Activated CD4-positive, alpha-beta T cell treated with anti-CD3 and anti-CD28 coated beads for 36 hours (primary cell): ENCODE measurements around the gene CD3G. TPM values are rescaled to one million over a fixed set of nuclear protein-coding genes. Genes with fewer than 3 reads are reported as not detected.
A peak's percentile ranks its signal among the peaks of the same experiment; 100 is the strongest.

Experiments used
- ATAC-seq: fragments of 200-7000 bp; cut with Tn5 transposase; one replicate; pipeline ENCODE4 v1.10.0; 2021; ENCODE audit warnings: mild to moderate bottlenecking, moderate library complexity
- CTCF ChIA-PET: fragments of 350-600 bp; sonication (Branson Sonifier 250); formaldehyde crosslinking; loops from one replicate; lab custom pipeline; 2021; ENCODE audit warnings: antibody characterized with exemption; lab: Charles Lee
- POLR2A ChIA-PET: fragments of 350-600 bp; sonication (Branson Sonifier 250); formaldehyde crosslinking; loops from one replicate; lab custom pipeline; 2021; ENCODE audit warnings: antibody characterized with exemption, inconsistent platforms; lab: Charles Lee
- DNase-seq: peaks from one replicate; pipeline ENCODE4 v3.0.0-alpha.2; 2020
- H3K27ac Mint-ChIP-seq: one replicate; pipeline ENCODE4 v1.8.0; 2021; ENCODE audit warnings: mixed read lengths
- H3K27me3 Mint-ChIP-seq: one replicate; pipeline ENCODE4 v1.8.0; 2021; ENCODE audit warnings: mixed read lengths
- H3K36me3 Mint-ChIP-seq: one replicate; pipeline ENCODE4 v1.8.0; 2021; ENCODE audit warnings: low read depth, mixed read lengths
- H3K4me1 Mint-ChIP-seq: one replicate; pipeline ENCODE4 v1.8.0; 2021; ENCODE audit warnings: mixed read lengths
- H3K4me3 Mint-ChIP-seq: one replicate; pipeline ENCODE4 v1.8.0; 2021; ENCODE audit warnings: mild to moderate bottlenecking, moderate library complexity, mixed read lengths
- H3K9me3 Mint-ChIP-seq: one replicate; pipeline ENCODE4 v1.8.0; 2021; ENCODE audit warnings: low read depth, mixed read lengths
- intact Hi-C, 2 experiments: fragments of 100-400 bp; cut with DNase I in 1 of 2; cut with micrococcal nuclease in 1 of 2; formaldehyde crosslinking; loops; one replicate each; pipeline versions ENCODE4 v1.14.2 to v1.15.1; 2022 to 2024; cut with DNase I, micrococcal nuclease
- total RNA-seq, 2 experiments: library from RNA; stranded (reverse); gene quantifications; one replicate each; pipeline ENCODE4 v1.2.3, GENCODE V29; 2021

CD3G gene
- total RNA-seq, 2 experiments from 2014 or later, result 141 to 146 TPM

GRCh38 chr11:118310271-118310670 is 33.9 kb upstream of the CD3G start:
- ChIA-PET POLR2A (interaction anchor here (0.6 kb wide), 1 partner anchor 89 kb away, joined by 3 read pairs; no protein-coding TSS in a partner anchor), CTCF (interaction anchor here (1.5 to 2.0 kb wide), 3 partner anchors 26 to 112 kb away, joined by 4 to 11 read pairs (median 7); no protein-coding TSS in a partner anchor)
- no peaks in the 10 kb centered on the region for H3K27me3 Mint-ChIP-seq
- ATAC-seq, result no peak
- DNase-seq, result no peak
- peaks cover 82% of the 10 kb centered on the region for H3K4me1 Mint-ChIP-seq
- H3K4me3 Mint-ChIP-seq, result peak overlapping the region; percentile 26
- peak overlapping the region; percentile 79 for H3K27ac Mint-ChIP-seq
- peaks cover 3% of the 10 kb centered on the region for H3K9me3 Mint-ChIP-seq
- intact Hi-C loops, result no loop called here
- peaks cover 83% of the 10 kb centered on the region for H3K36me3 Mint-ChIP-seq

GRCh38 chr11:118310781-118311485 is 33.2 kb upstream of the CD3G start:
- peaks cover 87% of the 10 kb centered on the region for H3K4me1 Mint-ChIP-seq
- H3K27me3 Mint-ChIP-seq, result no peaks in the 10 kb centered on the region
- H3K9me3 Mint-ChIP-seq, result peaks cover 3% of the 10 kb centered on the region
- ATAC-seq, result no peak
- no peak overlapping the region for H3K4me3 Mint-ChIP-seq
- intact Hi-C loops, result no loop called here
- H3K36me3 Mint-ChIP-seq, result peaks cover 83% of the 10 kb centered on the region
- CTCF ChIA-PET, result interaction anchor here (0.6 to 2.0 kb wide), 11 partner anchors 12 to 112 kb away, joined by 3 to 12 read pairs (median 5); partner anchors contain the start of gene JAML
- POLR2A ChIA-PET, result interaction anchor here (0.6 kb wide), 2 partner anchors 89 to 111 kb away, joined by 3 to 6 read pairs; no protein-coding TSS in a partner anchor
- no peak for DNase-seq
- H3K27ac Mint-ChIP-seq, result peak overlapping the region; percentile 62

- Mint-ChIP-seq H3K4me1 (peaks cover 91% of the 10 kb centered on the region), H3K27me3 (no peaks in the 10 kb centered on the region), H3K36me3 (peaks cover 79% of the 10 kb centered on the region), H3K27ac (peak overlapping the region; percentile 74), H3K4me3 (no peak overlapping the region), H3K9me3 (peaks cover 3% of the 10 kb centered on the region)
- no peak for ATAC-seq
- CTCF ChIA-PET, result interaction anchor here (0.7 to 2.0 kb wide), 12 partner anchors 8 to 113 kb away, joined by 3 to 12 read pairs (median 4); partner anchors contain the start of genes CD3D and JAML
- no peak for DNase-seq
- intact Hi-C loops, result no loop called here
- POLR2A ChIA-PET, result interaction anchor here (0.6 kb wide), 1 partner anchor 112 kb away, joined by 6 read pairs; no protein-coding TSS in a partner anchor
Measured at GRCh38 chr11:118311518-118311917, 32.6 kb upstream of the CD3G start.

- intact Hi-C loops, result no loop called here
- peaks cover 91% of the 10 kb centered on the region for H3K4me1 Mint-ChIP-seq
- ChIA-PET POLR2A (no interaction called here), CTCF (interaction anchor here (0.7 to 2.0 kb wide), 9 partner anchors 9 to 114 kb away, joined by 3 to 12 read pairs (median 5); partner anchors contain the start of gene CD3D)
- peaks cover 3% of the 10 kb centered on the region for H3K9me3 Mint-ChIP-seq
- peak overlapping the region; percentile 74 for H3K27ac Mint-ChIP-seq
- peaks cover 77% of the 10 kb centered on the region for H3K36me3 Mint-ChIP-seq
- H3K4me3 Mint-ChIP-seq, result no peak overlapping the region
- DNase-seq, result no peak
- H3K27me3 Mint-ChIP-seq, result no peaks in the 10 kb centered on the region
- ATAC-seq, result no peak
Measured at GRCh38 chr11:118312328-118312727, 31.8 kb upstream of the CD3G start.

GRCh38 chr11:118313242-118313641 is 30.9 kb upstream of the CD3G start:
- Mint-ChIP-seq H3K4me1 (peaks cover 87% of the 10 kb centered on the region), H3K27me3 (no peaks in the 10 kb centered on the region), H3K4me3 (no peak overlapping the region), H3K36me3 (peaks cover 73% of the 10 kb centered on the region), H3K27ac (no peak overlapping the region), H3K9me3 (peaks cover 3% of the 10 kb centered on the region)
- intact Hi-C loops, result no loop called here
- ChIA-PET CTCF (interaction anchor here (0.7 to 1.2 kb wide), 3 partner anchors 13 to 56 kb away, joined by 3 to 6 read pairs (median 4); no protein-coding TSS in a partner anchor), POLR2A (no interaction called here)
- ATAC-seq (no peak), DNase-seq (no peak)

GRCh38 chr11:118314988-118315411 is 29.1 kb upstream of the CD3G start:
- POLR2A ChIA-PET, result no interaction called here
- CTCF ChIA-PET, result interaction anchor here (0.7 to 1.5 kb wide), 6 partner anchors 9 to 30 kb away, joined by 3 to 5 read pairs (median 4); partner anchors contain the start of genes CD3D, CD3E and CD3G

GRCh38 chr11:118318124-118318523 is 26.0 kb upstream of the CD3G start:
- Mint-ChIP-seq H3K27me3 (no peaks in the 10 kb centered on the region), H3K27ac (peak overlapping the region; percentile 53), H3K9me3 (peaks cover 2% of the 10 kb centered on the region), H3K36me3 (peaks cover 45% of the 10 kb centered on the region), H3K4me3 (no peak overlapping the region), H3K4me1 (peaks cover 86% of the 10 kb centered on the region)
- ChIA-PET CTCF (interaction anchor here (0.6 kb wide), 1 partner anchor 36 kb away, joined by 3 read pairs; no protein-coding TSS in a partner anchor), POLR2A (no interaction called here)
- DNase-seq (no peak), ATAC-seq (no peak)
- intact Hi-C loops, result no loop called here

More at GRCh38 chr11:118314988-118315411, 29.1 kb upstream of the CD3G start:
- peaks cover 88% of the 10 kb centered on the region for H3K4me1 Mint-ChIP-seq
- DNase-seq, result no peak
- no peaks in the 10 kb centered on the region for H3K27me3 Mint-ChIP-seq
- ATAC-seq, result no peak
- H3K36me3 Mint-ChIP-seq, result peaks cover 62% of the 10 kb centered on the region
- H3K27ac Mint-ChIP-seq, result peak overlapping the region; percentile 78
- H3K4me3 Mint-ChIP-seq, result no peak overlapping the region
- intact Hi-C loops, result no loop called here
- H3K9me3 Mint-ChIP-seq, result peaks cover 4% of the 10 kb centered on the region

GRCh38 chr11:118318581-118319336 is 25.4 kb upstream of the CD3G start:
- Mint-ChIP-seq H3K27ac (peak overlapping the region; percentile 59), H3K4me3 (no peak overlapping the region), H3K36me3 (peaks cover 46% of the 10 kb centered on the region), H3K4me1 (peaks cover 85% of the 10 kb centered on the region), H3K27me3 (no peaks in the 10 kb centered on the region), H3K9me3 (peaks cover 2% of the 10 kb centered on the region)
- DNase-seq (no peak), ATAC-seq (no peak)
- POLR2A ChIA-PET, result no interaction called here
- CTCF ChIA-PET, result interaction anchor here (0.7 to 1.1 kb wide), 2 partner anchors 26 to 33 kb away, joined by 3 to 4 read pairs; no protein-coding TSS in a partner anchor
- intact Hi-C loops, result no loop called here

GRCh38 chr11:118319337-118319707 is 24.8 kb upstream of the CD3G start:
- H3K9me3 Mint-ChIP-seq, result peaks cover 2% of the 10 kb centered on the region
- CTCF ChIA-PET, result interaction anchor here (1.1 kb wide), 1 partner anchor 26 kb away, joined by 3 read pairs; no protein-coding TSS in a partner anchor
- H3K27ac Mint-ChIP-seq, result peak overlapping the region; percentile 59
- H3K36me3 Mint-ChIP-seq, result peaks cover 43% of the 10 kb centered on the region
- POLR2A ChIA-PET, result no interaction called here
- no peak for ATAC-seq
- no peaks in the 10 kb centered on the region for H3K27me3 Mint-ChIP-seq
- intact Hi-C loops, result no loop called here
- no peak overlapping the region for H3K4me3 Mint-ChIP-seq
- DNase-seq, result no peak
- peaks cover 80% of the 10 kb centered on the region for H3K4me1 Mint-ChIP-seq

- Mint-ChIP-seq H3K4me1 (peaks cover 72% of the 10 kb centered on the region), H3K36me3 (peaks cover 35% of the 10 kb centered on the region), H3K27me3 (no peaks in the 10 kb centered on the region), H3K27ac (no peak overlapping the region), H3K9me3 (peaks cover 2% of the 10 kb centered on the region), H3K4me3 (no peak overlapping the region)
- DNase-seq (no peak), ATAC-seq (no peak)
- ChIA-PET CTCF (interaction anchor here (0.6 to 0.9 kb wide), 2 partner anchors 121 to 589 kb away, joined by 3 read pairs; no protein-coding TSS in a partner anchor), POLR2A (interaction anchor here (0.7 kb wide), 1 partner anchor 694 kb away, joined by 3 read pairs; no protein-coding TSS in a partner anchor)
- intact Hi-C loops, result no loop called here
Measured at GRCh38 chr11:118320515-118320914, 23.6 kb upstream of the CD3G start.
